Endothelial cell of umbilical vein (primary cell): ENCODE data around the gene ABCA3. TPM values are rescaled to one million over a fixed set of nuclear protein-coding genes. Genes with fewer than 3 reads are reported as not detected.

Experiments
- BruUV-seq: library from RNA; stranded (reverse); fragments of 400-500 nt; replicated peaks from 2 replicates; lab custom pipeline; 2021; lab: Mats Ljungman, UMichigan
- CTCF ChIA-PET: fragments of 300-600, 350-600 bp; sonication (Branson Sonifier 250); formaldehyde crosslinking; loops from one replicate; lab custom pipeline; 2021; ENCODE audit warnings: antibody characterized with exemption, inconsistent platforms; lab: Charles Lee
- POLR2A ChIA-PET: fragments of 300-600, 350-600 bp; sonication (Branson Sonifier 250); formaldehyde crosslinking; loops from one replicate; lab custom pipeline; 2021; ENCODE audit warnings: antibody characterized with exemption, inconsistent platforms; lab: Charles Lee
- DNase-seq: peaks from one replicate; pipeline ENCODE4 v3.0.0-alpha.2; 2011; ENCODE audit warnings: low read depth, low spot score
- FAIRE-seq: peaks from 2 replicates; lab custom pipeline; 2011; peaks lifted over from hg19 to GRCh38; lab: Jason Lieb, UNC
- H2AFZ ChIP-seq: 2 replicates; pipeline ENCODE4 v1.6.0; 2012; ENCODE audit warnings: low read depth, low read length, control low read depth, inconsistent platforms
- H3K27ac ChIP-seq: 2 replicates; pipeline ENCODE4 v1.5.1; 2011; ENCODE audit warnings: low read depth, mild to moderate bottlenecking, control low read depth, low read length, moderate library complexity; ENCODE audit not compliant: insufficient read depth
- H3K27me3 ChIP-seq, 2 experiments: 2 replicates each; pipeline versions ENCODE4 v1.6.0 to v1.6.1; 2011; ENCODE audit warnings: low read length in 2 of 2, mixed read lengths in 1 of 2; ENCODE audit not compliant: control insufficient read depth in 2 of 2, insufficient read depth in 2 of 2
- H3K36me3 ChIP-seq, 2 experiments: 2 replicates in 1 of 2; 3 replicates in 1 of 2; pipeline ENCODE4 v1.5.1; 2011; ENCODE audit warnings: low read length in 2 of 2, mild to moderate bottlenecking in 1 of 2, moderate library complexity in 1 of 2; ENCODE audit not compliant: control insufficient read depth in 2 of 2, insufficient read depth in 2 of 2; ENCODE audit errors: extremely low read depth in 1 of 2
- H3K4me1 ChIP-seq: 3 replicates; pipeline ENCODE4 v1.5.1; 2011; ENCODE audit warnings: mild to moderate bottlenecking, low read length; ENCODE audit not compliant: control insufficient read depth, insufficient read depth; ENCODE audit errors: extremely low read depth
- H3K4me2 ChIP-seq: 2 replicates; pipeline ENCODE4 v1.6.1; 2011; ENCODE audit warnings: low read length, control low read depth, mixed read lengths; ENCODE audit not compliant: insufficient read depth
- H3K4me3 ChIP-seq, 3 experiments: fragments of 200-600 bp in 1 of 3; sonication (generic), shearing (Covaris generic) in 1 of 3; replicated peaks in 1 of 3; 2 replicates each; pipeline ENCODE4 v1.5.1; 2011 to 2016; ENCODE audit warnings: control low read depth in 3 of 3, low read length in 3 of 3, mild to moderate bottlenecking in 2 of 3, inconsistent platforms in 1 of 3, low read depth in 1 of 3, moderate library complexity in 1 of 3; ENCODE audit not compliant: insufficient read depth in 1 of 3
- H3K79me2 ChIP-seq: 2 replicates; pipeline ENCODE4 v1.6.0; 2012; ENCODE audit warnings: low read length, inconsistent platforms; ENCODE audit not compliant: control insufficient read depth, insufficient read depth
- H3K9ac ChIP-seq: replicated peaks from 2 replicates; pipeline ENCODE3; 2011; ENCODE audit warnings: low read length, control low read depth; ENCODE audit not compliant: insufficient read depth; ENCODE audit errors: extremely low read depth
- H3K9me1 ChIP-seq: replicated peaks from 3 replicates; pipeline ENCODE4 v1.6.0; 2011; ENCODE audit warnings: mild to moderate bottlenecking, low read length; ENCODE audit not compliant: control insufficient read depth, insufficient read depth; ENCODE audit errors: extremely low read depth
- H3K9me3 ChIP-seq: replicated peaks from 2 replicates; pipeline ENCODE4 v1.5.1; 2012; ENCODE audit warnings: low read length, inconsistent platforms; ENCODE audit not compliant: control insufficient read depth, insufficient read depth
- H4K20me1 ChIP-seq: replicated peaks from 2 replicates; pipeline ENCODE3; 2011; ENCODE audit warnings: mild to moderate bottlenecking, low read length; ENCODE audit not compliant: control insufficient read depth, insufficient read depth; ENCODE audit errors: extremely low read depth
- EZH2 ChIP-seq: IDR thresholded peaks from 2 replicates; pipeline ENCODE4 v1.6.1; 2012; ENCODE audit warnings: borderline replicate concordance, low read depth, mild to moderate bottlenecking, moderate library complexity, low read length, inconsistent platforms; ENCODE audit not compliant: severe bottlenecking
- FOS ChIP-seq: IDR thresholded peaks from 2 replicates; pipeline ENCODE4 v1.6.1; 2011; ENCODE audit warnings: mild to moderate bottlenecking, low read length, moderate library complexity, borderline replicate concordance; ENCODE audit not compliant: insufficient read depth
- GATA2 ChIP-seq: IDR thresholded peaks from 2 replicates; pipeline ENCODE4 v1.7.0; 2011; ENCODE audit warnings: low read depth, mild to moderate bottlenecking, moderate library complexity, mixed read lengths, low read length; ENCODE audit not compliant: insufficient read length, insufficient read depth
- JUN ChIP-seq: IDR thresholded peaks from 2 replicates; pipeline ENCODE4 v1.6.1; 2011; ENCODE audit warnings: borderline replicate concordance, low read depth; ENCODE audit not compliant: insufficient read length, insufficient read depth
- MYC ChIP-seq: IDR thresholded peaks from one replicate; pipeline ENCODE4 v1.6.1; 2011; ENCODE audit warnings: mild to moderate bottlenecking, low read depth, low read length
- POLR2A ChIP-seq: IDR thresholded peaks from 2 replicates; pipeline ENCODE4 v1.6.1; 2012; ENCODE audit warnings: low read depth, mild to moderate bottlenecking, control low read depth, low read length
- POLR2AphosphoS5 ChIP-seq: IDR thresholded peaks from 2 replicates; pipeline ENCODE4 v1.6.1; 2012; ENCODE audit warnings: low read depth, mild to moderate bottlenecking, control low read depth, low read length, moderate library complexity; ENCODE audit not compliant: insufficient read depth
- dilution Hi-C: fragments of 300-500 bp; cut with MboI; formaldehyde crosslinking; loops from one replicate; pipeline ENCODE4 v1.15.0; 2019; ENCODE audit warnings: low sequenced_read_pairs; ENCODE audit not compliant: extremely low pct_ligation_motif_present
- intact Hi-C: fragments of 100-400 bp; cut with micrococcal nuclease; formaldehyde crosslinking; loops from one replicate; pipeline ENCODE4 v1.10.0; 2022
- polyA plus RNA-seq, 4 experiments: library from polyadenylated mRNA; depleted of rRNA in 3 of 4; stranded (reverse) in 3 of 4; unstranded in 1 of 4; fragments of >200 nt; gene quantifications; 2 replicates each; pipeline versions ENCODE4 v1.2.1 to v1.2.3, GENCODE V29; 2011 to 2012; ENCODE audit warnings: missing spikeins in 1 of 4
- total RNA-seq: library from RNA; stranded (reverse); gene quantifications from 2 replicates; pipeline ENCODE4 v1.2.3, GENCODE V29; 2021
- TF ChIP-seq, protein P1 (sequence below), 2 donors: IDR thresholded peaks; 1 replicate in 1 of 2; 2 replicates in 1 of 2; pipeline ENCODE4 v1.5.1; 2011; ENCODE audit warnings: low read length in 2 of 2, mild to moderate bottlenecking in 2 of 2, moderate library complexity in 2 of 2, control low read depth in 1 of 2, inconsistent platforms in 1 of 2, low read depth in 1 of 2; ENCODE audit not compliant: insufficient read depth in 1 of 2; ENCODE audit errors: extremely low read depth in 1 of 2
- TF ChIP-seq, protein P2 (sequence below): IDR thresholded peaks from 2 replicates; pipeline ENCODE4 v1.6.1; 2011; ENCODE audit not compliant: insufficient read depth, insufficient read length

Gene ABCA3
- total and polyA plus RNA-seq, 2 donors (not counting 3 experiments of a cell fraction or from before 2014, with no cell fraction given): 13.5 to 36.0 TPM

DNA sequence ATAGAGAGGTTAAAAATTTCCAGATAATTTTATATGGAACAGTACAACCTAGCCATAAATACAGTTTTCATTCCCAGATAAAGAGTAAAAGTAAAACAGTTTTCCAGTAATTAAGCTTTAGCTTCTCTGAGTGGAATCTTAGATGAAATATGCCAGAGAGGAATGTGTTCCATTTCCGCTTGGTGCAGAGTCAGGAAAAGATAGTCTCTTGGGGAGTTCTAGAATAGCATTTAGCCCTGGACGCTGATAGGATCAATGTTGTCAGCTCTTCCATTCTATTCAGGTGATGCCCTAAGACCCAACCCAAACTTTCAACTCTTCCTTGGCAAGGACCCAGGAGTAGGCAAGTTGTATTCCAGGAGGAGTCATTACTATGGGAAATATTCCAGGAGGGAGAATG lies 30.9 kb upstream of the ABCA3 start:
- Histone ChIP-seq H3K4me1 (peaks cover 12% of the 10 kb centered on the region), H3K4me2 (peak overlapping the region; percentile 25), H3K79me2 (no peaks in the 10 kb centered on the region), H3K9me3 (no peaks in the 10 kb centered on the region), H4K20me1 (no peaks in the 10 kb centered on the region), H2AFZ (no peak overlapping the region), H3K27ac (no peak overlapping the region), H3K9ac (no peak overlapping the region), H3K9me1 (no peaks in the 10 kb centered on the region), H3K4me3 (no peak overlapping the region), H3K36me3 (no peaks in the 10 kb centered on the region), H3K27me3 (peaks cover 20 to 23% of the 10 kb centered on the region in 2 experiments)
- peak; percentile 78 for FAIRE-seq
- ChIA-PET CTCF (interaction anchor here (1.2 kb wide), 1 partner anchor 20 kb away, joined by 3 read pairs; no protein-coding TSS in a partner anchor), POLR2A (no interaction called here)
- dilution Hi-C loops: no loop called here
- intact Hi-C loops: no loop called here
- peak; percentile 21 for TF ChIP-seq GATA2
- no peak for TF ChIP-seq FOS
- DNase-seq: peak; percentile 45
- no TSS peak for BruUV-seq

DNA sequence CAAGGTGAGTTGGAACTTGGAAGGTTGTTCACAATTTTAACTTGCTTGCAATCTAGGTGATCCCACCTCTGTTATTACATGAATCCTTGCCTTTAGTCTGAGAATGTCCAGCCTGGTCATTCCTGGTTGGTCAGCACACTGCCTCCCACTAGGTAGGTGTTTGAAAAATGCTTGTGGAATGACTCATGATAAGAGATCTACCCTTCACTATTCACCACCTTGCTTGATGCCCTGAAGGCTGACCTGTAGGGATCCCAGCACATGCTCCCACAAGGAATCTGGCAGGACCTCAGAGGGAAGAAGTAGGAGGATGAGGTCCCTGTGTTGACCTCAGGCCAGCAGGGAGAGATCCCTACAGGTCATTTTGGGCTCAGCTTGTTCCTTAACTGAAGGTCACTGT lies 30.2 kb upstream of the ABCA3 start:
- dilution Hi-C loops (no loop called here), intact Hi-C loops (no loop called here)
- Histone ChIP-seq H3K79me2 (no peaks in the 10 kb centered on the region), H4K20me1 (no peaks in the 10 kb centered on the region), H3K4me3 (no peak overlapping the region), H3K27ac (no peak overlapping the region), H3K36me3 (no peaks in the 10 kb centered on the region), H3K9me3 (no peaks in the 10 kb centered on the region), H3K9ac (no peak overlapping the region), H3K4me2 (no peak overlapping the region), H3K9me1 (no peaks in the 10 kb centered on the region), H3K4me1 (peaks cover 12% of the 10 kb centered on the region), H3K27me3 (peaks cover 22 to 27% of the 10 kb centered on the region in 2 experiments), H2AFZ (no peak overlapping the region)
- TF ChIP-seq JUN: no peak
- no peak for TF ChIP-seq GATA2
- TF ChIP-seq FOS: no peak
- TF ChIP-seq MYC: no peak
- TF ChIP-seq, protein P1, sequence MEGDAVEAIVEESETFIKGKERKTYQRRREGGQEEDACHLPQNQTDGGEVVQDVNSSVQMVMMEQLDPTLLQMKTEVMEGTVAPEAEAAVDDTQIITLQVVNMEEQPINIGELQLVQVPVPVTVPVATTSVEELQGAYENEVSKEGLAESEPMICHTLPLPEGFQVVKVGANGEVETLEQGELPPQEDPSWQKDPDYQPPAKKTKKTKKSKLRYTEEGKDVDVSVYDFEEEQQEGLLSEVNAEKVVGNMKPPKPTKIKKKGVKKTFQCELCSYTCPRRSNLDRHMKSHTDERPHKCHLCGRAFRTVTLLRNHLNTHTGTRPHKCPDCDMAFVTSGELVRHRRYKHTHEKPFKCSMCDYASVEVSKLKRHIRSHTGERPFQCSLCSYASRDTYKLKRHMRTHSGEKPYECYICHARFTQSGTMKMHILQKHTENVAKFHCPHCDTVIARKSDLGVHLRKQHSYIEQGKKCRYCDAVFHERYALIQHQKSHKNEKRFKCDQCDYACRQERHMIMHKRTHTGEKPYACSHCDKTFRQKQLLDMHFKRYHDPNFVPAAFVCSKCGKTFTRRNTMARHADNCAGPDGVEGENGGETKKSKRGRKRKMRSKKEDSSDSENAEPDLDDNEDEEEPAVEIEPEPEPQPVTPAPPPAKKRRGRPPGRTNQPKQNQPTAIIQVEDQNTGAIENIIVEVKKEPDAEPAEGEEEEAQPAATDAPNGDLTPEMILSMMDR (IDR thresholded peaks at IDR 0.05; ENCODE audit: extremely low read depth in 1 of 2, insufficient read depth in 1 of 2, low read depth in 1 of 2, low read length in 2 of 2): no peak
- TF ChIP-seq POLR2AphosphoS5: no peak
- no peak for TF ChIP-seq EZH2
- TF ChIP-seq POLR2A: no peak
- TF ChIP-seq, protein P2, sequence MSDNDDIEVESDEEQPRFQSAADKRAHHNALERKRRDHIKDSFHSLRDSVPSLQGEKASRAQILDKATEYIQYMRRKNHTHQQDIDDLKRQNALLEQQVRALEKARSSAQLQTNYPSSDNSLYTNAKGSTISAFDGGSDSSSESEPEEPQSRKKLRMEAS: no peak
- ChIA-PET POLR2A (no interaction called here), CTCF (no interaction called here)
- FAIRE-seq (no peak), DNase-seq (no peak)
- no TSS peak for BruUV-seq
